GM23338 (cell line): ENCODE results near the gene SLC8A1. TPM values are rescaled to one million over a fixed set of nuclear protein-coding genes. Genes with fewer than 3 reads are reported as not detected.

Source experiments
- ATAC-seq: fragments of 200-7000 bp; cut with Tn5 transposase; 3 replicates; pipeline ENCODE4 v1.9.1; 2020
- DNase-seq: peaks from one replicate; pipeline ENCODE4 v3.0.0-alpha.2; 2015; ENCODE audit warnings: low spot score
- H2AFZ ChIP-seq: fragments of 200-600 bp; sonication (generic); 2 replicates; pipeline ENCODE4 v1.8.0; 2016; ENCODE audit warnings: antibody characterized with exemption, mild to moderate bottlenecking, moderate library complexity
- H3F3A ChIP-seq: fragments of 200-600 bp; sonication (generic); replicated peaks from 2 replicates; pipeline ENCODE4 v1.8.0; 2017; ENCODE audit warnings: antibody characterized with exemption, mixed run types, low read depth
- H3K27ac ChIP-seq: fragments of 200-600 bp; sonication (generic); 2 replicates; pipeline ENCODE4 v1.6.1; 2016; ENCODE audit warnings: low read depth
- H3K27me3 ChIP-seq: fragments of 200-600 bp; sonication (generic); 2 replicates; pipeline ENCODE4 v1.8.0; 2016; ENCODE audit warnings: mild to moderate bottlenecking, mixed run types, moderate library complexity; ENCODE audit not compliant: insufficient read depth
- H3K36me3 ChIP-seq: fragments of 200-600 bp; sonication (generic); 2 replicates; pipeline ENCODE4 v1.8.0; 2016; ENCODE audit warnings: mild to moderate bottlenecking; ENCODE audit not compliant: insufficient read depth
- H3K4me1 ChIP-seq: fragments of 200-600 bp; sonication (generic); 2 replicates; pipeline ENCODE4 v1.8.0; 2016; ENCODE audit warnings: mild to moderate bottlenecking, moderate library complexity; ENCODE audit not compliant: insufficient read depth
- H3K4me2 ChIP-seq: fragments of 200-600 bp; sonication (generic); 2 replicates; pipeline ENCODE4 v1.7.1; 2017; ENCODE audit warnings: mixed run types
- H3K4me3 ChIP-seq: fragments of 200-600 bp; sonication (generic); 2 replicates; pipeline ENCODE4 v1.6.1; 2016; ENCODE audit warnings: mixed run types
- H3K79me2 ChIP-seq: fragments of 200-600 bp; sonication (generic); replicated peaks from 2 replicates; pipeline ENCODE4 v1.8.0; 2017; ENCODE audit warnings: mild to moderate bottlenecking; ENCODE audit not compliant: insufficient read depth
- H3K9me2 ChIP-seq: fragments of 200-600 bp; sonication (generic); 2 replicates; pipeline ENCODE4 v1.8.0; 2017; ENCODE audit not compliant: insufficient read depth
- H4K20me1 ChIP-seq: fragments of 200-600 bp; sonication (generic); replicated peaks from 2 replicates; pipeline ENCODE4 v1.8.0; 2017; ENCODE audit warnings: mild to moderate bottlenecking; ENCODE audit not compliant: insufficient read depth
- H3K27ac Mint-ChIP-seq: 2 replicates; pipeline ENCODE4 v1.8.0; 2020; ENCODE audit warnings: inconsistent platforms, mild to moderate bottlenecking, moderate library complexity, mixed read lengths
- H3K27me3 Mint-ChIP-seq: 3 replicates; pipeline ENCODE4 v1.8.0; 2022; ENCODE audit warnings: low read depth, mild to moderate bottlenecking, moderate library complexity, mixed read lengths, inconsistent platforms; ENCODE audit not compliant: insufficient read depth, poor library complexity
- H3K36me3 Mint-ChIP-seq: 3 replicates; pipeline ENCODE4 v1.8.0; 2021; ENCODE audit warnings: low read depth, mild to moderate bottlenecking, inconsistent platforms, moderate library complexity, mixed read lengths
- H3K4me1 Mint-ChIP-seq: 3 replicates; pipeline ENCODE4 v1.8.0; 2020; ENCODE audit warnings: mild to moderate bottlenecking, inconsistent platforms, mixed read lengths
- H3K4me3 Mint-ChIP-seq: 3 replicates; pipeline ENCODE4 v1.8.0; 2021; ENCODE audit warnings: moderate library complexity, mild to moderate bottlenecking, inconsistent platforms, mixed read lengths
- H3K9me3 Mint-ChIP-seq: 3 replicates; pipeline ENCODE4 v1.8.0; 2020; ENCODE audit warnings: moderate library complexity, mild to moderate bottlenecking, inconsistent platforms, mixed read lengths
- CREB1 ChIP-seq: fragments of 250-450 bp; sonication (Bioruptor Pico); IDR thresholded peaks from 2 replicates; pipeline ENCODE4 v1.5.0; 2020; ENCODE audit warnings: low read depth, mild to moderate bottlenecking, moderate library complexity
- EZH2 ChIP-seq: fragments of 200-600 bp; sonication (generic); IDR thresholded peaks from one replicate; pipeline ENCODE4 v1.8.0; 2017; ENCODE audit warnings: antibody characterized with exemption, mild to moderate bottlenecking, low read depth; ENCODE audit not compliant: unreplicated experiment
- EZH2phosphoT487 ChIP-seq: fragments of 200-600 bp; sonication (generic); IDR thresholded peaks from one replicate; pipeline ENCODE4 v1.8.1; 2018; ENCODE audit warnings: antibody characterized with exemption; ENCODE audit not compliant: unreplicated experiment
- JUNB ChIP-seq: IDR thresholded peaks from one replicate; pipeline ENCODE4 v1.6.1; 2016; ENCODE audit warnings: antibody characterized with exemption; ENCODE audit not compliant: unreplicated experiment
- NANOG ChIP-seq: IDR thresholded peaks from 2 replicates; pipeline ENCODE4 v1.6.1; 2016; ENCODE audit warnings: antibody characterized with exemption, borderline replicate concordance
- POLR2AphosphoS5 ChIP-seq: IDR thresholded peaks from 2 replicates; pipeline ENCODE4 v1.6.1; 2016; ENCODE audit warnings: antibody characterized with exemption, low read depth
- STAT1 ChIP-seq: IDR thresholded peaks from one replicate; pipeline ENCODE4 v1.6.1; 2016; ENCODE audit warnings: antibody characterized with exemption; ENCODE audit not compliant: unreplicated experiment
- ZNF114 ChIP-seq: fragments of 250-450 bp; sonication (Bioruptor Pico); IDR thresholded peaks from 2 replicates; pipeline ENCODE4 v1.5.0; 2020; ENCODE audit warnings: mild to moderate bottlenecking, moderate library complexity
- ZNF331 ChIP-seq: fragments of 250-450 bp; sonication (Bioruptor Pico); IDR thresholded peaks from 2 replicates; pipeline ENCODE4 v1.5.0; 2020; ENCODE audit warnings: low read depth, mild to moderate bottlenecking, moderate library complexity
- polyA plus RNA-seq: library from polyadenylated mRNA; unstranded; fragments of >200 nt; fragmentation: Nextera tagmentation; extraction: Ambion mirVana; gene quantifications from 2 replicates; pipeline ENCODE4 v1.2.1, GENCODE V29; 2016
- total RNA-seq: library from RNA; depleted of rRNA; stranded (reverse); fragments of >200 nt; shearing (Covaris generic); gene quantifications from 2 replicates; pipeline ENCODE4 v1.2.3, GENCODE V29; 2014
- TF ChIP-seq, protein P1 (sequence below): IDR thresholded peaks from 2 replicates; pipeline ENCODE4 v1.6.1; 2016; ENCODE audit warnings: antibody characterized with exemption
- TF ChIP-seq, protein P2 (sequence below), 2 experiments: fragments of 200-600 bp in 1 of 2; sonication (generic) in 1 of 2; conservative IDR thresholded peaks; 2 replicates each; pipeline versions ENCODE4 v1.5.1 to v1.6.1; 2016 to 2017; ENCODE audit warnings: antibody characterized with exemption in 2 of 2, low read depth in 2 of 2, mild to moderate bottlenecking in 2 of 2, moderate library complexity in 1 of 2
- TF ChIP-seq, protein P3 (sequence below): fragments of 250-450 bp; sonication (Bioruptor Pico); IDR thresholded peaks from 2 replicates; pipeline ENCODE4 v1.5.0; 2020; ENCODE audit warnings: mild to moderate bottlenecking, moderate library complexity
- TF ChIP-seq, protein P4 (sequence below): IDR thresholded peaks from one replicate; pipeline ENCODE4 v1.6.1; 2018; ENCODE audit warnings: antibody characterized with exemption; ENCODE audit not compliant: unreplicated experiment

Gene SLC8A1
- total and polyA plus RNA-seq, 2 experiments from 2014 or later: 2.5 to 3.3 TPM

DNA sequence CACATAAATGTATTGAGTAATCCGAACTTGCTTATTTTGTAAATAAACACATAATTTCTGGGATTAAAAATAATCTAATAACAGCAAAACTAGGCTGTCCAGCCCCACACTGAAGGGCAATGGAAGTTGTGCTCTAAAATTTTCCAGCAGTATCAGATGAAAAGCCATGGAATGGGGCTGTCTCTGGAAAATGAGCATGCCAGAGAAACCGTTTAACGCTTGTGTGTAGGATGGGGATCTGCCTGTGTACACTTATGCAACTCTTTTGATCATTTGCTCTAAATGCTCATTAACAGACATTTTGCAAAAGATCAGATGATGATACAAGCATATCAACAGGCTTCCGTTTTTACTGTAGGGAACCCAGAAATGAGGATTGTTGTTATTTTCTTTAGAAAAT, 177.6 kb downstream of the SLC8A1 start:
- no peaks in the 10 kb centered on the region for H3K79me2 ChIP-seq
- no peak overlapping the region for H3K4me3 ChIP-seq
- DNase-seq (no peak), ATAC-seq (no peak)
- Mint-ChIP-seq H3K4me1 (peaks cover 4% of the 10 kb centered on the region; the same call in 1 of the 3 replicates), H3K36me3 (no peaks in the 10 kb centered on the region), H3K9me3 (no peaks in the 10 kb centered on the region), H3K4me3 (no peak overlapping the region), H3K27me3 (peaks cover 2% of the 10 kb centered on the region), H3K27ac (no peak overlapping the region)
- no peaks in the 10 kb centered on the region for H4K20me1 ChIP-seq
- no peaks in the 10 kb centered on the region for H3K4me1 ChIP-seq
- no peak overlapping the region for H3K4me2 ChIP-seq
- no peak overlapping the region for H2AFZ ChIP-seq
- H3K36me3 ChIP-seq: no peaks in the 10 kb centered on the region
- H3F3A ChIP-seq: no peaks in the 10 kb centered on the region
- no peaks in the 10 kb centered on the region for H3K9me2 ChIP-seq
- H3K27ac ChIP-seq: no peak overlapping the region
- TF ChIP-seq STAT1 (no peak), NANOG (no peak), EZH2 (no peak), EZH2phosphoT487 (no peak), JUNB (no peak), ZNF331 (no peak), ZNF114 (CRISPR knock-in tag) (no peak), POLR2AphosphoS5 (no peak), CREB1 (CRISPR knock-in tag) (no peak)
- TF ChIP-seq, protein P1, sequence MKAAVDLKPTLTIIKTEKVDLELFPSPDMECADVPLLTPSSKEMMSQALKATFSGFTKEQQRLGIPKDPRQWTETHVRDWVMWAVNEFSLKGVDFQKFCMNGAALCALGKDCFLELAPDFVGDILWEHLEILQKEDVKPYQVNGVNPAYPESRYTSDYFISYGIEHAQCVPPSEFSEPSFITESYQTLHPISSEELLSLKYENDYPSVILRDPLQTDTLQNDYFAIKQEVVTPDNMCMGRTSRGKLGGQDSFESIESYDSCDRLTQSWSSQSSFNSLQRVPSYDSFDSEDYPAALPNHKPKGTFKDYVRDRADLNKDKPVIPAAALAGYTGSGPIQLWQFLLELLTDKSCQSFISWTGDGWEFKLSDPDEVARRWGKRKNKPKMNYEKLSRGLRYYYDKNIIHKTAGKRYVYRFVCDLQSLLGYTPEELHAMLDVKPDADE: no peak
- TF ChIP-seq, protein P2, sequence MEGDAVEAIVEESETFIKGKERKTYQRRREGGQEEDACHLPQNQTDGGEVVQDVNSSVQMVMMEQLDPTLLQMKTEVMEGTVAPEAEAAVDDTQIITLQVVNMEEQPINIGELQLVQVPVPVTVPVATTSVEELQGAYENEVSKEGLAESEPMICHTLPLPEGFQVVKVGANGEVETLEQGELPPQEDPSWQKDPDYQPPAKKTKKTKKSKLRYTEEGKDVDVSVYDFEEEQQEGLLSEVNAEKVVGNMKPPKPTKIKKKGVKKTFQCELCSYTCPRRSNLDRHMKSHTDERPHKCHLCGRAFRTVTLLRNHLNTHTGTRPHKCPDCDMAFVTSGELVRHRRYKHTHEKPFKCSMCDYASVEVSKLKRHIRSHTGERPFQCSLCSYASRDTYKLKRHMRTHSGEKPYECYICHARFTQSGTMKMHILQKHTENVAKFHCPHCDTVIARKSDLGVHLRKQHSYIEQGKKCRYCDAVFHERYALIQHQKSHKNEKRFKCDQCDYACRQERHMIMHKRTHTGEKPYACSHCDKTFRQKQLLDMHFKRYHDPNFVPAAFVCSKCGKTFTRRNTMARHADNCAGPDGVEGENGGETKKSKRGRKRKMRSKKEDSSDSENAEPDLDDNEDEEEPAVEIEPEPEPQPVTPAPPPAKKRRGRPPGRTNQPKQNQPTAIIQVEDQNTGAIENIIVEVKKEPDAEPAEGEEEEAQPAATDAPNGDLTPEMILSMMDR (conservative IDR thresholded peaks at IDR 0.05; ENCODE audit: low read depth in 2 of 2): no peak
- TF ChIP-seq, protein P3, sequence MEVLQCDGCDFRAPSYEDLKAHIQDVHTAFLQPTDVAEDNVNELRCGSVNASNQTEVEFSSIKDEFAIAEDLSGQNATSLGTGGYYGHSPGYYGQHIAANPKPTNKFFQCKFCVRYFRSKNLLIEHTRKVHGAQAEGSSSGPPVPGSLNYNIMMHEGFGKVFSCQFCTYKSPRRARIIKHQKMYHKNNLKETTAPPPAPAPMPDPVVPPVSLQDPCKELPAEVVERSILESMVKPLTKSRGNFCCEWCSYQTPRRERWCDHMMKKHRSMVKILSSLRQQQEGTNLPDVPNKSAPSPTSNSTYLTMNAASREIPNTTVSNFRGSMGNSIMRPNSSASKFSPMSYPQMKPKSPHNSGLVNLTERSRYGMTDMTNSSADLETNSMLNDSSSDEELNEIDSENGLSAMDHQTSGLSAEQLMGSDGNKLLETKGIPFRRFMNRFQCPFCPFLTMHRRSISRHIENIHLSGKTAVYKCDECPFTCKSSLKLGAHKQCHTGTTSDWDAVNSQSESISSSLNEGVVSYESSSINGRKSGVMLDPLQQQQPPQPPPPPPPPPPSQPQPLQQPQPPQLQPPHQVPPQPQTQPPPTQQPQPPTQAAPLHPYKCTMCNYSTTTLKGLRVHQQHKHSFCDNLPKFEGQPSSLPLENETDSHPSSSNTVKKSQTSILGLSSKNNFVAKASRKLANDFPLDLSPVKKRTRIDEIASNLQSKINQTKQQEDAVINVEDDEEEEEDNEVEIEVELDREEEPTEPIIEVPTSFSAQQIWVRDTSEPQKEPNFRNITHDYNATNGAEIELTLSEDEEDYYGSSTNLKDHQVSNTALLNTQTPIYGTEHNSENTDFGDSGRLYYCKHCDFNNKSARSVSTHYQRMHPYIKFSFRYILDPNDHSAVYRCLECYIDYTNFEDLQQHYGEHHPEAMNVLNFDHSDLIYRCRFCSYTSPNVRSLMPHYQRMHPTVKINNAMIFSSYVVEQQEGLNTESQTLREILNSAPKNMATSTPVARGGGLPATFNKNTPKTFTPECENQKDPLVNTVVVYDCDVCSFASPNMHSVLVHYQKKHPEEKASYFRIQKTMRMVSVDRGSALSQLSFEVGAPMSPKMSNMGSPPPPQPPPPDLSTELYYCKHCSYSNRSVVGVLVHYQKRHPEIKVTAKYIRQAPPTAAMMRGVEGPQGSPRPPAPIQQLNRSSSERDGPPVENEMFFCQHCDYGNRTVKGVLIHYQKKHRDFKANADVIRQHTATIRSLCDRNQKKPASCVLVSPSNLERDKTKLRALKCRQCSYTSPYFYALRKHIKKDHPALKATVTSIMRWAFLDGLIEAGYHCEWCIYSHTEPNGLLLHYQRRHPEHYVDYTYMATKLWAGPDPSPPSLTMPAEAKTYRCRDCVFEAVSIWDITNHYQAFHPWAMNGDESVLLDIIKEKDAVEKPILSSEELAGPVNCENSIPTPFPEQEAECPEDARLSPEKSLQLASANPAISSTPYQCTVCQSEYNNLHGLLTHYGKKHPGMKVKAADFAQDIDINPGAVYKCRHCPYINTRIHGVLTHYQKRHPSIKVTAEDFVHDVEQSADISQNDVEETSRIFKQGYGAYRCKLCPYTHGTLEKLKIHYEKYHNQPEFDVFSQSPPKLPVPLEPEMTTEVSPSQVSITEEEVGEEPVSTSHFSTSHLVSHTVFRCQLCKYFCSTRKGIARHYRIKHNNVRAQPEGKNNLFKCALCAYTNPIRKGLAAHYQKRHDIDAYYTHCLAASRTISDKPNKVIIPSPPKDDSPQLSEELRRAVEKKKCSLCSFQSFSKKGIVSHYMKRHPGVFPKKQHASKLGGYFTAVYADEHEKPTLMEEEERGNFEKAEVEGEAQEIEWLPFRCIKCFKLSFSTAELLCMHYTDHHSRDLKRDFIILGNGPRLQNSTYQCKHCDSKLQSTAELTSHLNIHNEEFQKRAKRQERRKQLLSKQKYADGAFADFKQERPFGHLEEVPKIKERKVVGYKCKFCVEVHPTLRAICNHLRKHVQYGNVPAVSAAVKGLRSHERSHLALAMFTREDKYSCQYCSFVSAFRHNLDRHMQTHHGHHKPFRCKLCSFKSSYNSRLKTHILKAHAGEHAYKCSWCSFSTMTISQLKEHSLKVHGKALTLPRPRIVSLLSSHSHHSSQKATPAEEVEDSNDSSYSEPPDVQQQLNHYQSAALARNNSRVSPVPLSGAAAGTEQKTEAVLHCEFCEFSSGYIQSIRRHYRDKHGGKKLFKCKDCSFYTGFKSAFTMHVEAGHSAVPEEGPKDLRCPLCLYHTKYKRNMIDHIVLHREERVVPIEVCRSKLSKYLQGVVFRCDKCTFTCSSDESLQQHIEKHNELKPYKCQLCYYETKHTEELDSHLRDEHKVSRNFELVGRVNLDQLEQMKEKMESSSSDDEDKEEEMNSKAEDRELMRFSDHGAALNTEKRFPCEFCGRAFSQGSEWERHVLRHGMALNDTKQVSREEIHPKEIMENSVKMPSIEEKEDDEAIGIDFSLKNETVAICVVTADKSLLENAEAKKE (CRISPR knock-in tag): no peak
- TF ChIP-seq, protein P4, sequence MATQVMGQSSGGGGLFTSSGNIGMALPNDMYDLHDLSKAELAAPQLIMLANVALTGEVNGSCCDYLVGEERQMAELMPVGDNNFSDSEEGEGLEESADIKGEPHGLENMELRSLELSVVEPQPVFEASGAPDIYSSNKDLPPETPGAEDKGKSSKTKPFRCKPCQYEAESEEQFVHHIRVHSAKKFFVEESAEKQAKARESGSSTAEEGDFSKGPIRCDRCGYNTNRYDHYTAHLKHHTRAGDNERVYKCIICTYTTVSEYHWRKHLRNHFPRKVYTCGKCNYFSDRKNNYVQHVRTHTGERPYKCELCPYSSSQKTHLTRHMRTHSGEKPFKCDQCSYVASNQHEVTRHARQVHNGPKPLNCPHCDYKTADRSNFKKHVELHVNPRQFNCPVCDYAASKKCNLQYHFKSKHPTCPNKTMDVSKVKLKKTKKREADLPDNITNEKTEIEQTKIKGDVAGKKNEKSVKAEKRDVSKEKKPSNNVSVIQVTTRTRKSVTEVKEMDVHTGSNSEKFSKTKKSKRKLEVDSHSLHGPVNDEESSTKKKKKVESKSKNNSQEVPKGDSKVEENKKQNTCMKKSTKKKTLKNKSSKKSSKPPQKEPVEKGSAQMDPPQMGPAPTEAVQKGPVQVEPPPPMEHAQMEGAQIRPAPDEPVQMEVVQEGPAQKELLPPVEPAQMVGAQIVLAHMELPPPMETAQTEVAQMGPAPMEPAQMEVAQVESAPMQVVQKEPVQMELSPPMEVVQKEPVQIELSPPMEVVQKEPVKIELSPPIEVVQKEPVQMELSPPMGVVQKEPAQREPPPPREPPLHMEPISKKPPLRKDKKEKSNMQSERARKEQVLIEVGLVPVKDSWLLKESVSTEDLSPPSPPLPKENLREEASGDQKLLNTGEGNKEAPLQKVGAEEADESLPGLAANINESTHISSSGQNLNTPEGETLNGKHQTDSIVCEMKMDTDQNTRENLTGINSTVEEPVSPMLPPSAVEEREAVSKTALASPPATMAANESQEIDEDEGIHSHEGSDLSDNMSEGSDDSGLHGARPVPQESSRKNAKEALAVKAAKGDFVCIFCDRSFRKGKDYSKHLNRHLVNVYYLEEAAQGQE: no peak
- H3K27me3 ChIP-seq: no peaks in the 10 kb centered on the region
